Ishikawa (cell line): ENCODE results near the gene OOSP1.

Experiments used
- CEBPB ChIP-seq: IDR thresholded peaks from 2 replicates; pipeline ENCODE4 v1.6.1; 2012
- CREB1 ChIP-seq: IDR thresholded peaks from 2 replicates; pipeline ENCODE4 v1.6.1; 2012; ENCODE audit warnings: low read depth
- MAX ChIP-seq: IDR thresholded peaks from 2 replicates; pipeline ENCODE4 v1.6.1; 2012
- NFIC ChIP-seq: IDR thresholded peaks from 2 replicates; pipeline ENCODE4 v1.6.1; 2012
- TAF1 ChIP-seq: IDR thresholded peaks from 2 replicates; pipeline ENCODE4 v1.6.1; 2012; ENCODE audit warnings: low read depth, mild to moderate bottlenecking
- TEAD4 ChIP-seq: IDR thresholded peaks from 2 replicates; pipeline ENCODE4 v1.6.1; 2012
- TF ChIP-seq, protein P1 (sequence below): IDR thresholded peaks from 2 replicates; pipeline ENCODE4 v1.6.1; 2012; ENCODE audit warnings: low read depth, mild to moderate bottlenecking

- TF ChIP-seq CEBPB, result no peak
- TF ChIP-seq TAF1, result no peak
- TF ChIP-seq, protein P1, sequence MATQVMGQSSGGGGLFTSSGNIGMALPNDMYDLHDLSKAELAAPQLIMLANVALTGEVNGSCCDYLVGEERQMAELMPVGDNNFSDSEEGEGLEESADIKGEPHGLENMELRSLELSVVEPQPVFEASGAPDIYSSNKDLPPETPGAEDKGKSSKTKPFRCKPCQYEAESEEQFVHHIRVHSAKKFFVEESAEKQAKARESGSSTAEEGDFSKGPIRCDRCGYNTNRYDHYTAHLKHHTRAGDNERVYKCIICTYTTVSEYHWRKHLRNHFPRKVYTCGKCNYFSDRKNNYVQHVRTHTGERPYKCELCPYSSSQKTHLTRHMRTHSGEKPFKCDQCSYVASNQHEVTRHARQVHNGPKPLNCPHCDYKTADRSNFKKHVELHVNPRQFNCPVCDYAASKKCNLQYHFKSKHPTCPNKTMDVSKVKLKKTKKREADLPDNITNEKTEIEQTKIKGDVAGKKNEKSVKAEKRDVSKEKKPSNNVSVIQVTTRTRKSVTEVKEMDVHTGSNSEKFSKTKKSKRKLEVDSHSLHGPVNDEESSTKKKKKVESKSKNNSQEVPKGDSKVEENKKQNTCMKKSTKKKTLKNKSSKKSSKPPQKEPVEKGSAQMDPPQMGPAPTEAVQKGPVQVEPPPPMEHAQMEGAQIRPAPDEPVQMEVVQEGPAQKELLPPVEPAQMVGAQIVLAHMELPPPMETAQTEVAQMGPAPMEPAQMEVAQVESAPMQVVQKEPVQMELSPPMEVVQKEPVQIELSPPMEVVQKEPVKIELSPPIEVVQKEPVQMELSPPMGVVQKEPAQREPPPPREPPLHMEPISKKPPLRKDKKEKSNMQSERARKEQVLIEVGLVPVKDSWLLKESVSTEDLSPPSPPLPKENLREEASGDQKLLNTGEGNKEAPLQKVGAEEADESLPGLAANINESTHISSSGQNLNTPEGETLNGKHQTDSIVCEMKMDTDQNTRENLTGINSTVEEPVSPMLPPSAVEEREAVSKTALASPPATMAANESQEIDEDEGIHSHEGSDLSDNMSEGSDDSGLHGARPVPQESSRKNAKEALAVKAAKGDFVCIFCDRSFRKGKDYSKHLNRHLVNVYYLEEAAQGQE, result no peak
- TF ChIP-seq NFIC, result no peak
- TF ChIP-seq TEAD4, result no peak
- TF ChIP-seq CREB1, result no peak
- no peak for TF ChIP-seq MAX
Observed at GRCh38 chr11:59962107-59962482, 23.9 kb downstream of the OOSP1 start.
